GM21529 (cell line): ENCODE measurements around the gene CEP85L.

Experiments
- ATAC-seq: cut with Tn5 transposase; IDR thresholded peaks from one replicate; pipeline ENCODE4 v1.9.1; 2021; ENCODE audit not compliant: unreplicated experiment

CEP85L gene

DNA sequence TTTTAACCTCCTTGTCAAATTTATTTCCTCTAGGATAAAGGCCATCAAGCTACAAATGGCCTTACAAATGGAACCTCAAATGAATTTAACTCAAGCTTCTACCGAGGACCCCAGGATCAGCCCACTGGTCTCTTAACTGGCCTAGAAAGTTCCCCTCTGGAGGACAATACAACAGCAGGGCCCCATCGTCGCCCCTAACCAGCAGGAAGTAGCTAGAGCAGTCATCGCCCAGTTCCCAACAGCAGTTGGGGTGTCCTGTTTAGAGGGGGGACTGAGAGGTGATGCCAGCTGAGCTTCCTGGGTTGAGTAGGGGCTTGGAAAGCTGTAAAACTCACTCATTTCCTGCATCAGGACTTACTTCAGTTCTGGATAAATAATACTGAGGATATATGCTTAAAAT lies 25.6 kb downstream of the CEP85L start:
- ATAC-seq: no peak

DNA sequence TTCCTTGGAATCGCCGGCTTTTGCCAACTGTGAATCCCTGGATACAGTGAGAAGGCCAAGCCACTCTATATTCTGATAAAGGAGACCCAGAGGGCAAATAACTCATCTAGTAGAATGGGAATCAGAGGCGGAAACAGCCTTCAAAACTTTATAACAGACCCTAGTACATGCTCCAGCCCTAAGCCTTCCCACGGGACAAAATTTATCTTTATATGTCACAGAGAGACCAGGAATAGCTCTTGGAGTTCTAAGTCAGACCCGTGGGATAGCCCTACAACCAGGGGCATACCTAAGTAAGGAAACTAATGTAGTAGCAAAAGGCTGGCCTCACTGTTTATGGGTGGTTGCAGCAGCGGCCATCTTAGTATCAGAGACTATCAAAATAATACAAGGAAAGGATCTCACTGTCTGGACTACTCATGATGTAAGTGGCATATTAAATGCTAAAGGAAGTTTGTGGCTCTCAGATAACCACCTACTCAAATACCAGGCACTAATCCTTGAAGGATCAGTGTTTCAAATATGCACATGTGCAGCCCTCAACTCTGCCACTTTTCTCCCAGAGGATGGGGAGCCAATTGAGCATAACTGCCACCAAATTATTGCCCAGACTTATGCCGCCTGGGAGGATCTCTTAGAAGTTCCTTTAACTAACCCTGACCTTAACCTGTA lies 29.5 kb downstream of the CEP85L start:
- ATAC-seq: no peak

DNA sequence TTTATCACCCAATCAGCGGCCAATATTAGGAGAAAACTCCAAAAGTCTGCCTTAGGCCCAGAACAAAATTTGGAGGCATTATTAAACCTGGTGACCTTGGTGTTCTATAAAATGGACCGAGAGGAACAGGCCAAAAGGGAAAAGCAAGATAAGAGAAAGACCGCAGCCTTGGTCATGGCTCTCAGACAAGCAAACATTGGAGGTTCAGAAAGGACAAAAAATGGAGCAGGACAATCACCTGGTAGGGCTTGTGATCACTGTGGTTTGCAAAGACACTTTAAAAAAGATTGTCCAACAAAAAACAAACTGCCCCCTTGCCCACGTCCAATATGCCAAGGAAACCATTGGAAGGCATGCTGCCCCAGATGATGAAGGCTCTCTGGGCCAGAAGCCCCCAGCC lies 31.2 kb downstream of the CEP85L start:
- no peak for ATAC-seq

DNA sequence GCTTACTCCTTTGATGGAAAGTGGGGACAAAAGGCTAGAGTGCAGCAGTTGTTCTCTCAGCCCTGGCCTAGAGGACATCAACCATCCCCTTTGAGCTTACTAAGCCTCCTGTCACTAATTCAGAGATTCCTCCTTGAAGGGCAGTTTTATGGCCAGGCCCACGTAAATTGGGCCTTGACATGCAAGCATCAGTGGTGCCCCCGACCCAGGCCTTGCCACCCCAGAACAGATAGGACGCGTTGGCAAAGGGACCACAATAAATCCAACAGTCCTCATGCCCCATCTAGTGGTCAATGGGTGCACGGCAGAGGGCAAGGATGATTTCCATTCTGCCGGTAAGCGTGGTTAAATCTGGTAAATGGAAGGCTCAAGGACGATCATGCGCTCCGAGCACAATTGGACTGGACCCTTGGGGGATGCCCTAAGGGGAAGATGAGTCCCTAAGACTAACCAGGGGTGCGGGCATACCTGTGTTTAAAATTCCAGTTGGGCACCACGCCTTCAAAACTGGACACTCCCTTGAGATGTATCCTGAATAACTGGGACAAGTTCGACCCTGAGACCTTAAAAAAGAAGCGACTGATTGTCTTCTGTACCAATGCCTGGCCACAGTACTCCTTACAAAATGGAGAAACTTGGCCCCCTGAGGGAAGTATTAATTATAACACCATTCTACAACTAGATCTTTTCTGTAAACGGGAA lies 32.6 kb downstream of the CEP85L start:
- peak; percentile 94 for ATAC-seq

DNA sequence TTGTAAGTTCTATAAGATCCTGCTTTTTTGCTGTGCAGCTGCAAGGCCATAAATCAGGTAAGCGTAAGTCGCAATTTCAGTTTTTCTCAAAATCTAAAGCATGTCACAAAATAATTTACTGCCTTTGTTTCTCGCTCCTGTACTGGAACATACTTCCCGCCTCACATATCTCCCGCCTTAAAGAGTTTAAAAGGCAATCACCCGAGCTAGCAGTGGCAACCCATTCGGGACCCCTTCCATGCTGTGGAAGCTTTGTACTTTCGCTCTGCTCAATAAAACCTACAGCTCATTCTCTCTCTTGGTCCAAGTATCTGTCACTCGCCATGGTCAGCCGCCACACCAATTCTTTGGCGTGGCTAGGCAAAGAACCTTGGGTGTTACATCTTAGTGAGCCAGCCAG lies 34.0 kb downstream of the CEP85L start:
- ATAC-seq: no peak

DNA sequence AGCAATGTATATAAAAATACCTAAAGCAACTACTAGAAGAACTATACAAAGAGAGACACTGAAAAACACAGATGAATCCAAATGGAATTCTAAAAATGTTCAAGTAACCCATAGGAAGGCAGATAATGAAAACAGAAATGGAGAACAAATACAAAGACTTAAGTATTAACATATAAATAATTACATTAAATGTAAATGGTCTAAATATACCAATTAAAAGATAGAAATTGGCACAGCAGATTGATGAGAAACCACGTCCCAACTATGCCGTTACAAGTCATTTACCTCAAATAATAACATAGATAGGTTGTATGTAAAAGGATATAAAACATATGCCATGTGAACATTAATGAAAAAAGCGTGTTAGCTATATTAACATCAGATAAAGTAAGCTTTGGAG lies 40.1 kb downstream of the CEP85L start:
- no peak for ATAC-seq

DNA sequence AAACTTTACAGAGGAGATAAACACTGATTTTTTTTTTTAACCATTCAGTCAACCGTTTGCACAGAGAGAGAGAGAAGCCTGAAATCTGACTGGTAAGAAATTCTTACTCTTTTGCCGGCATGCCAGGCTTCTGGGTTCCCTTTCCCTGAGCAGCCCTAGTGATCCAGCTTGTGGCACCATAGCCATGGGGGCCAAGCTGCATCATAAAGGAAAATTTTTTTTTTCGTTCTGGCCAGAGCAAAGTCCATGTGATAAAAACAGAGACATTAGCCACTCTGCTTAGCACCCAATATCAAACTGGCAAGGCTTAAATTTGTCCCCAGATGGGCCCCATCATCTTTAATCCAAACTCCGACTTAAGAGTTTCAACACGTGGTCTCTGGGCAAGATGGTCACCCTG lies 44.5 kb downstream of the CEP85L start:
- no peak for ATAC-seq

DNA sequence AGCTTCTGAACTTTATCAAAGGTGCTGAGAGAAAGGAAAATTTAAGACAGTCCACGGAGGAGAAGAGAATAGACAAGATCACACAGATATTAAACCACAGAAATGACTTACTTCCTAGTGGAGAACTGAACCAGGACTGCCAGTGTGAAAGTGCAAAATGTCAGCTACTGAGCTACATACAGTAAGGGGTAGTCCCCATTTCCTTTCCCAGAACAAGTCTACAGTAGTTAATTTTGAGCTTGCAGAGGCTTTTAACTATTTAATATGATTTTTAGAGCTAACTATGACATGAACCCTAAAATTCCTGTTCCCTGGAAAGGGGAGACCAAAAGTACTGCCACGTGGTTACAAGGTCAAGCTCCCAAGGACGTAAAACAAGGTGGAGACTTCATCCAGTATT lies 45.1 kb downstream of the CEP85L start:
- no peak for ATAC-seq

DNA sequence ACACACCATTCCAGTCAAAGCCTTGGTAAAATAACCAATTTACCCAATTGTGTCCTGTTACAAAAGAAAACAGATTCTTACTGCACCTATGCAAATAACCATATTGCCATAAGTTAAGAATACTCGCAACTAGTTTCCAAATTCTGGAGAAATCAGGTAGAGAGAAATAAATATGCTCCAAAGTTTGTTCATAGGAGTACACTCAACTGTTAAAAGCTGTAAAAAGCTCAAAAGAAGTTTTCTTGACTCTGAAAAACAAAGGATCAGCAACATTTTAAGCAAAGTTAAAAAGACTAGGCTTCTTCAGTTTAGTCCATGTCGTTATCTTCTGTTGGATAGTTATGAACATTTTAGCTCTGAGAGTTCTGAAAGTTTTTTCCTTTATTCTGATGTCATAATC lies 48.0 kb downstream of the CEP85L start:
- no peak for ATAC-seq

DNA sequence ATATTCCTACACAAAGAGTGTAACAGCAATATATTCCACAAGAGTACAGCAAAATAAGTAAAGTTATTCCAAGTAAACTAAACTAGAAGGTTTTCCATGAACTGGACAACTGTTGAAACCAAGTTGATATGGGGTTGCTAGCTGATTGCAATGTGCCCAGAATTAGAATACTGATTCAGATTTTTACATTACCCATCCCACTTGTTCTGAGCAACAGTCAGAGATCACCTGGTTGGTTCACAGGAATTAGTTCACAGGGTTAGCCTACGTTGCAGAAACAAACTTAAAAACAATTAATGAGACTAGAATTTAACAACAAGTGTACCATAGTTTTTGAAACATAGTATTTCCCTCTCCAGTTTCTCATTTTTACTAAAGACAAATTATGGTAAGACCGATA lies 49.1 kb downstream of the CEP85L start:
- ATAC-seq: no peak

DNA sequence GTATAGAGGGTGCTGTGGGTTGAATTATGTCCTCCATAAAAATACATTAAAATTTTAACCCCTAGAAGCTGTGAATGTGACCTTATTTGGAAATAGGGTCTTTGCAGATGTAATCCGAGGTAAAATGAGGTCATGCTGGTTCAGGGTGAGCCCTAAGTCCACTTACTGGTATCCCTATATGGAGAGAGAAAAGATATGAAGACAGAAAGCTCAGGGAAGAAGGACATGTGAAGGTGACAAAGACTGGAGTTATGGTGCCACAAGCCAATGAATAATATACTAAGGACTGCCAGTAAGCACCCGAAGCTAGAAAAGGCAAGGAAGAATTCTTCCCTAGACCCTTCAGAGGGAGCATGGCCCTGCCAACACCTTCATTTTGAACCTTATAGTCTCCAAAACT lies 53.1 kb downstream of the CEP85L start:
- ATAC-seq: no peak

DNA sequence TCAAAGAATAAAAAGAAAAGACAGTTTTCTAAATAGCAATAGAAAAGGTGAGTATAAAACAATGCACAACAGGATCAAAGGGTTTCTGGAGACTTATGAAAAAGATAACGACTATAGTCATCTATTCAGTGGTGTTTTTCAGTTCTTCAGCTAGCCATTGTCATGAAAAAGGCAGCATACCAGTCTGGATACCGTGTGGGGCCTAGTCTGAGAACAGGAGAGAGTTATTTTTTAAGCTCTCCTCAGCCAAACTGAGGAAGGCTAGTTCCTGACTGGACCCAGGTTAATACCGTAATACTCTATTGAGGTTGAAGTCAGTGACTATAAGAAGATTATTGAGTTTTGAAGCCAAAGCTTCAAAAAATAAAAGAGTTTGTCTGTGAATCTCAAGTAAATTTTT lies 53.8 kb downstream of the CEP85L start:
- no peak for ATAC-seq

DNA sequence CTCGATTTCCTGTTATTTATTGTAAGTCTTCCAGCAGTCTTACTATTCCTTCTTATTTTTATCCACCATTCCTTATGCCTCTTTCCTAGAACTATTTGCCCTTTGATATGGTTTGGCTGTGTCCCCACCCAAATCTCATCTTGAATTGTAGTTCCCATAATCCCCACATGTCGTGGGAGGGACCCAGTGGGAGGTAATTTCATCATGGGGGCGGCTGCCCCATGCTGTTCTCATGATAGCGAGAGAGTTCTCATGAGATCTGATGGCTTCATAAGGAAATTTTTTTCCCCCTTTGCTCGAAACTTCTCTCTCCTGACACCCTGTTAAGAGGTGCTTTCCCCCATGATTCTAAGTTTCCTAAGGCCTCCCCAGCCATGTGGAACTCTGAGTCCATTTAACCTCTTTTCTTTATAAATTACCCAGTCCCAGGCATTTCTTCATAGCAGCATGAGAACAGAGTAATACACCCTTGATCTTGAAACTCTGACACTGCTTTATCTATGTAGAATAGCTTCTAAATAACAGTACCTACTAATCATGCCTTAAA lies 54.5 kb downstream of the CEP85L start:
- no peak for ATAC-seq

DNA sequence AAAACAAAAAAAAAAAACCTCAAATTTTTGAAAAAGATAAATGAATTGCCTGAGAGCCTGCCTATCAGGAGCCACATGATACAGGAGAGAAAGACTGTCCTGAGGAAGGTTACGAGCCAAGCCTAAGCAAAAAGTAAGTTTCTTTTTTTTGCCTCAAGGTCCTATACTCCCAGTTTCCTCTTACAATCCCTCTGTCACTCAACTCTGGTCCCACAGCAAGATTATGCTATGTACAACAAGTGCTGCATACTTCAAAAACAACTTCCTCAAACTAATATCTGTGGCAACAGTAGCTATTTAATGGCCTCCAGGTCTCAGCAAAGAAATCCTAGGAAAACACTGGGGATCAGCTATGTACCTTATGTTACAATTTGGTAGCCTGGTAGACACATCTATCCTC lies 56.5 kb downstream of the CEP85L start:
- no peak for ATAC-seq

DNA sequence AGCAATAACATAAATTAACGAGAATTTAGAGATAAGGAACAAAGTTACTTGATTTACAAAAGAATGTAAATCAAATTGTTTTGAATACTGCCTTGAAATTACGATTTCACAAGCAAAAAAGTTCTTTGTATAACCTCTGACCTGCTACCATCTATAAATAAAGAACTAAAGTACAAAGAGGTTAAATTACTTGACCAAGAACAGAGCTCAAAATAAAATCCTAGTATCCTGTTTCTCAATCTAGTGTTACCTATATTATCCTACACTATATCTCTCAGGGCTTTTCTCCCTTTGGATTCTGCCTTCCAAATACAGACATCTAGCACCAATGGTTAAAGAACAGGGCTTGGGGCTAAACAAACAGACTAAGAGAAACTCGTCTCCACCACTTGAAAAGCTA lies 59.5 kb downstream of the CEP85L start:
- ATAC-seq: no peak

DNA sequence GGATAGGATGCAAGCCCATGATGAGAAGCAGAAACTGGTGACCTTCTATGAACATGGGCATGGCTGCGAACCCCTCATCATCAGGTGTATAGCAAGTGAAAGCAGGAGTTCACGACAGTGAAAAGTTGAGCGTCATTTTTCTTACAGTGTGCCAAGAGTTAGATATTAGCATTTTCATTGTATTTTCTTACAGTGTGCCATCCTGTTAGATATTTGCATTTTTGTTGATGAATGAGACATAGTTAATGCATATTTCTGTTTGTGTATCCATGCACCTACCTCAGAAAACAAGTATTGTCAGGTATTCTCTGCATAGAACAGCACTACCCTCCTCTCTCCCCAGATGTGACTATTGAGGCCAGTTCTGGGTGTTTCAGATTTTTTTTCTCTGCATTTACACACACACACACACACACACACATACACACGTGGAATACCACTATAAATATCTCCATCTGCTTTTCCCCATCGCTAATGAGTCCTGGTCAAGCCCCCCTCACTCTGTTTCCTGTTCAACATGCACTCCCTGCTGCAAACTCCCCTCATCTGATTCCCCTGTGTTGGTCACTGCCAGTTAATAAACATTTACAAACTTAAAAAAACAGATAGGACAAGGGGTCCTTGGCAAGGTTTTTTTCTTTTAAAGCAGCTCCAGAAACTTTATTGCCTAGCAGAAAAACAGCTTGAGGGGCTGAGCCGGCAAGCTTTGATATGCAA lies 61.6 kb downstream of the CEP85L start:
- ATAC-seq: no peak

DNA sequence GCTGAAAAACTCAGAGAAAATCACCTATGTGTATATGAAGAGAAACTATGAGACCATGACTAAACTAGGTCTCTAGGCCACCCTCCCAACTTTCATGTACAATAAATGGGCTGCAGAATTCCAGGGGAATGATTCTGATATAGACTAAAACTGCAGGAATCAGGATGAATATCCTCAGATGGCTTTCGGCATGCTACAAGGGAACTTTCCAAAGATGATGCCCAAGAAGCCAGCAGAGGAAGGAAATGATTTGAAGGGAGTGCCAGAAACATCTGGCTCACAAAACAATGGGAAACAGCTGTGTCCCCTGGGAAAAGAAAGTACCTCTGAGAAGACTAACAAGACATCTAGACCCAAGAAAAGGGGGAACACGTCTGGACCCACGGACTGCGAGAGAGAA lies 62.2 kb downstream of the CEP85L start:
- ATAC-seq: no peak

DNA sequence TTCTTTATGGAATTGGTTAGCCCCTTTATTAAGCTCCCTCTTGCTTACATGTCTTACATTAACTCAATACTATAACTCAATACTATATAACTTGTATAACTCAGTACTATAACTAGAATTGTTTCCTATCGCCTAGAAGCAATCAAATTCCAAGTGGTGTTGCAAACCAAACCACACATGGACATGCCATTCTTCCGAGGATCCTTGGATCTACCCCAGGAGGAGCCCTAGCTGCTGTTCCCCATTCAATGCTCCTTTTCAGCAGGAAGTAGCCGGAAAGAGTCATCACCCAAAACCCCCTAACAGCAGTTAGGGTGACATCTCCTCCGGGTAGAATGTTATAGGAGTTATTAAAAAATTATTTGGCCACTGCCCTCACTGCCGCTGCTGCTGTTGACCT lies 62.8 kb downstream of the CEP85L start:
- ATAC-seq: no peak

DNA sequence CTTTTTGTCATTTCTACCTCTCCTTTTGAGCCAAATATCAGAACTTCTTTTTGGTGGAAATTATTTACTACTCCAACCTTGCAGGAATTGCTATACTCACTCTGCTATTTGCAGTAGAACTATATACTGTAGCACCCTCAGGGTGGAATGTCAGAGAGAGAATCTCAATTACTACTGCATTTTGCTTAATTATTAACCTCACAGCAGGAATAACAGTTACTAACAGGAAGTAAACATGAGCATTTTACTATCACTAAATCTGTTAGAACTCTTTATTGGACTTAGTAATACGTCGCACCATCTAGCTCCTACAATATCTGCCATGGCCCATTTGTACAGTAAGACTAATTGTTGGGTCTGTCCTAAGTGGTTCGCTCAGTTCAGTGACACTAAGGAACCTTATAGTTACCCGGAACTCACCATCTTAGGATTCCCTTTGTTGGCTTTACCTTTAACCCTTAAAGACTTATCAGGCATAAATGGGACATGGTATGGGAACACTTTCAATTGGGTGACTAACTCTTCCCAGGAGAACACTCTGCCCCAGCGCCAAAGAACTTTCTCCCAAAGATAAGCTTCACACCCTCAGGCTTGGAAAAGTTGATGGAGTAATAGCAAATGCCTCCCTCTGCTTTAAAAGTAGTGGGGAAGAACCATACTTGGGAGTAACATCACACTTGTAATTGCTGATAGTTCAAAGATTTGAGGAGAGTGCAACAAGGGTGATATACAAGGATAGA lies 64.5 kb downstream of the CEP85L start:
- ATAC-seq: no peak

DNA sequence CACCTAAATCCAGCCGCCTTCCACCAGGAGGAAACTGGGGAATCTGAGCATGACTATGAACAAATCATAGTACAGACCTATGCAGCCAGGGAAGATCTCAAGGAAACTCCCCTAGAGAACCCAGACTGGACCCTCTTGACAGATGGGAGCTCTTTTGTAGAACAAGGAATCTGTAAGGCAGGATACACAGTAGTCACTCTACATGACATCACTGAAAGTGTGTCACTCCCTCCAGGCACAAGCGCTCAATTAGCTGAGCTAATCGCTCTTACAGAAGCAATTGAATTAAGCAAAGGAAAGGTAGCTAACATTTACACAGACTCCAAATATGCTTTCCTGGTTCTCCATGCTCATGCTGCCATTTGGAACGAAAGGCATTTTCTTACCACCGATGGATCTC lies 66.5 kb downstream of the CEP85L start:
- no peak for ATAC-seq

DNA sequence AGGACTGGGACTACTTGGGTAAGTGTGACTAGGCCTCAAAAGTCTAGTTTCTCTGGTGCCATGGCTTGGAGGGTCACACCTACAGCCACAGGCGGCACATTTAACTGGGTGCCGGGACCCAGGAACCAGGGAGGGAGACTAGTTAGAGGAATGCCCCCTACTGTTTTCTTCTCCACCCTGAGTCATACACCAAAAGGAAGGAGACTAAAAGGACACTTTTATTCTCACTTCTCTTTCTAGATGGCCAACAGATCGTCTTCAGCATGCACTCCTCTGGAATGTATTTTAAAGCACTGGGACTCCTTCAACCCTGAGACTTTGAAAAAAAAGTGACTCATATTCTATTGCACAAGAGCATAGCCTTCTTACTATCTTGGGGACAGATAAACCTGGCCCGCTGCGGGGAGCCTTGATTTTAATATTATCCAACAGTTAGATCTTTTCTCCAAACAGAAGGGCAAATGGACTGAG lies 69.9 kb downstream of the CEP85L start:
- no peak for ATAC-seq
